Midbrain (tissue), 1 donor: ENCODE results near the gene HAO1.
"Not testable (repeated sequence)": the region's sequence is repeated elsewhere in the genome, so short reads cannot be mapped to it uniquely, and the experiment has no call there.

Source experiments
- DNase-seq: peaks from one replicate; lab custom pipeline; 2025; lab: John Stamatoyannopoulos, UW

HAO1 gene

GRCh38 chr20:7855545-7855944 is 84.7 kb downstream of the HAO1 start:
- no peak for DNase-seq

- DNase-seq = no peak
These were observed 86.8 kb downstream of the HAO1 start for GRCh38 chr20:7853493-7853892.

GRCh38 chr20:7850775-7851490 is 89.3 kb downstream of the HAO1 start:
- no peak for DNase-seq

- no peak for DNase-seq
These were observed 90.6 kb downstream of the HAO1 start for GRCh38 chr20:7849675-7850074.

- DNase-seq = no peak
These were observed 91.9 kb downstream of the HAO1 start for GRCh38 chr20:7848351-7848750.

GRCh38 chr20:7843613-7844012 is 96.6 kb downstream of the HAO1 start:
- DNase-seq = no peak

- DNase-seq = no peak
These were observed 98.3 kb downstream of the HAO1 start for GRCh38 chr20:7841971-7842310.

GRCh38 chr20:7841291-7841970 is 98.8 kb downstream of the HAO1 start:
- no peak for DNase-seq

GRCh38 chr20:7836076-7836475 is 104.2 kb downstream of the HAO1 start:
- DNase-seq = no peak

GRCh38 chr20:7834441-7834840 is 105.8 kb downstream of the HAO1 start:
- DNase-seq = not testable (repeated sequence)
